ENCODE data around the gene DNAJC15.

DNAJC15 gene

DNA sequence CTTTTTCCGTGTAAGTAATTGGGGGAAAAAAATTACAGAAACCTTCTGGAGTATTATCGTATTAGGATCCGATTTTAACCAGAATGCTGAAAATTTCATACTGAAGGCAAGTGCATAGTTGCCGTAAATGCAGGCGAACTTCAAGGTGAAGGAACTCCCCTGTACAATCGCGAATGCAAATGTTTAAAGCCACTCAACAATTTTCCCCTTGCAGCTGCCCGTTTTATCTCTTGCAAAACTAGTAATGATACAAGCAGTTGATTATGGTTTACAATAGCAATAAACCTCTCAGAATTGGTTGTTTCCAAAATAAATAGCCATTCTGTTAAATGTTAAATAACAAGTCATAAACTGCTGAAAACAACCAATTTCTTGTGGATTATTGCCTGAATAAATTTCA lies 105.7 kb downstream of the DNAJC15 start:
- no peak for DNase-seq

DNA sequence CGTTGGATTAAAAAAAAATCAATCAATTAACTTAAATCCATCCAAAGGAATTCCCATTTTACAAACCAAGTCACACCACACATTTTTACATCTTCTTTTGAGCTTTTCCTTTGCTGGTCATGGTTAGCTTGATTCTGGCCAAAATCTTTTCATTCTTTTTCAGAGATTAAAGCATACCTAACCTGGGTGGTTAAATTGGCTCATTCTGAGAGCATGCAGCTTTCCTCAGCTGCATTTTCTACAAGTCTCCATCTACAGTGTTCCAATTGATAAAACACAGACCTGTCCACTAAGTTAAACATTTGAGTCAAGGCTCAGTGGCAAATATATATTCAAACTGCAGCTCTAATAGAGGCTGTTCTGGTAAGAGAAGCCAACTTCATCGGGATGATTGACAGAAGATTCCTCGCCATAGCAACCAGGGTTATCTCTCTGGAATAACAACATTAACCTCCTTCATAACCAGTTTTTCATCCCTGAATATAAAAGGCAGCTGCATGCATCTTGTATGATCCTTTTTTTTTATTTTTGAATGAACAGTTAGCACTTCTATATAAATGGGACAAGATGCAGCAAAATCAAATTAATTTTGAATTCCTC lies 106.2 kb downstream of the DNAJC15 start:
- DNase-seq: no peak

DNA sequence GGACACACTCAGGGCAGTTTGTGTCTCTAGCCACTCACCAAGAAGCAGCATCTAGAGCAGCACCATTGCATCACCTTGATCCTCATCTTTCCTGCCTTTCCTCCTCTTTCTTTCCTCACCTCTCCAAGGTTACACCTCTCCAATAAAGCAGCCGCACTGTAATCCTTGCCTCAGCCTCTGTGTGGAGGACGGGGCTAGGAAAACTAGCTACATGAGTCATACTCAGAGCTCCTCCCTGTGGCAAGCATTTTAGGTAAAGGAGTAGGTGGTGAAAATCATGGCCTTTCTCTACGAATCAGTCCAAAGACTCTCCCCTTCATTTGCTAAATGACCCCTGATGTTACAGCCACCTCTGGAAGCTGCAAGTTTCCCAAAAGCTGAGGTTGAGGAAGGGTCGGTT lies 108.9 kb downstream of the DNAJC15 start:
- no peak for DNase-seq

DNA sequence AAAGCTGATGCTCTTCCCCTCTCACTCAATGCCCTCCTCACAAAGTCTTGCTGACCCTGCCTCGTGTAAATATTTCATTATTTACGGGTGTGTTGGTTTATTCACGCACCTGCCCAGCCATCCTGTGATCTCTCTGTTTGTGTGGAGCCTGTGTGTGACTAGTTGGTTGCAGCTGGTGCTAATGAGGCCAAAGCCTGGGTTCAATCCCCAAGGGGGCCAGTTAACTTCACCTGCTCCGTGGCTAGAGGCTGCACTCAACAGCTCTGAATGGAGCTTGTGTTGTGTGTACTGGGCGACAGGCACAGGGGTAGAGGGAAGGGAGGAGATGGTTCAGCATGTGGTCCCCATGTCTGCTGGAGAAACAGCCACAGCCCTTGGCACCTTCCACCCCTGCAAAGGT lies 109.5 kb downstream of the DNAJC15 start:
- no peak for DNase-seq

DNA sequence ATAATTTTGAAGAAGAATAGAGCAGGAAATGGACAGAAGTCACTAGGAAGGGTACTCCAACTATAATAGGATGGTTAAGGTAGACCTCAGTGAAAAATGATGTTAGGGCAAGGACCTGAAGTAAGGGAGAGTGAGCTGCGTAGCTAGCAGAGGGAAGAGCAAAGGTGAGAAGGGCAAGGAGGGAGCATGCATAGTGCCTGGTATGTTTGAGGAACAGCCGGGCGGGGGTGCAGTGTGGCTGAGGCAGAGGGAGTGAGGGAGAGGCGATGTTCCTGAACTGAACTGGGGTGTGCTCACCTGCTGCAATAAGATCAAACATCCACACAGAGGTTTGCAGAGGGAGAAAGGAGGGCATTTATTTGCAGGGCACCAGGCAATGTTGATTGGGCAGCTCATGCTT lies 110.4 kb downstream of the DNAJC15 start:
- no peak for DNase-seq

DNA sequence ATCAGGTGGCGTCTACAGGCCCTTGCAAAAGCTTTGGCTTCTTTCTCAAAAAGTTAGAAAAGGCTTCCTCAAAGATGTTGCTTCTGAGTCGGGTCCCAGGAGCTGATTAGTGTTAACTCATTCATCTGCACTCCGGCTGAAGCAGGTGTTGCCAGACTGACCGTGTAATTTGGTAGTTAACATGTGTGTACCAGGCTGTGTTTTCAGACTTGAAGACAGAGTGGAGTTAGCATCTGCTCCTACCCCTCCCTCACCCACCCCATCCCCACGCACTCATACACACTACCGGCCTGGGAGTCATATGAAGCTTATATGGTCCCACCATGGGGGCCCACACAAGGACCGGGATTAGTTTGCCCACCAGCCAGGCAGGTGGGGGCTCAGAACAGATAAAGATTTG lies 111.5 kb downstream of the DNAJC15 start:
- DNase-seq: no peak

DNA sequence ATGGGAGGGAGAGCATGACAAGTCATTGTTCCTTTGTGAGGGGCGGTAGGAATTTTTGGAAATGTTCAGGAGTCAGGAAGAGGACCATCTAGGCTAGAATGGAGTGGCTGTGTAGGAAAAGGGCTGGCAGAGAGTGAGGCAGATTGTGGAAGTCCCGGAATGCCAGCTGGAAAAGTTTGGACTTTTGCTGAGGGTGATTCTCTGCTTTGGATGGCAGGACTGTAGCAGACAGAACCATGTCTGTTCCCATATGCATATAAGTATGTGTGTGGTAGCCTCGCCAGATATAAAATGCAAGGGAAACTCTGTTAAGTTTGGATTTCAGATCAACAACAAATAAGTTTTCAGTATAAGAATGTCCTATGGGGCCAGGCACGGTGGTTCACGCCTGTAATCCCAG lies 112.1 kb downstream of the DNAJC15 start:
- DNase-seq: no peak

DNA sequence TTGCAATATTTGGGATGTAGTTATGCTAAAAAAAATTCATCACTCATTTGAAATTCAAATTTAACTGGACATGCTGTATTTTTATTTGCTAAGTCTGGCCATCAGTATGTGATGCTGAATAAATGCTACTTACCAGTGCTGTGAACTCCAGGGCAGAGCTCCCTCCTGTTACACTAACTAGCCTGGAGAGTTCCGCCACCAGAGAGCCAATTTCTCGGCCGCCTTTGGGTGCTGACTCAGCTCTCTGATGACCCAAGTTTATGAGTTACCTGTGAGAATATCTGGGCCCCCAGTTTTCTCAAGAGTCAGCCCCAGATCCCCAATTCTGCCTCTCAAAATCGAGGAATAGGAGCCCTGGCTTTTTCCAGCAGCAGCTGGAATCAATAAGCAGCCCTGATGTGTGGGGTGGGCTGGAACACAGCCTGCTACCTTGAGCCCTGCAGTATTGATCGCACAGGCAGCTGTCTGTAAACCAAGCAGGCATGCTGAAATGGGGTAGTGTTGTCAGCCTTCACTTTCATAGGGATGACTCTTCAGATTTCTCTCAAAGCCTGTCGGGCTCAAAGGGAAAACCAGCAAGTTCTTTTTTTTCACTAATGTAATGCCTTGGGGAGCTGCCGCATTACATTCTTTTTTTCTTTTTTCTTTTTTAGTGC lies 113.7 kb downstream of the DNAJC15 start:
- no peak for DNase-seq

DNA sequence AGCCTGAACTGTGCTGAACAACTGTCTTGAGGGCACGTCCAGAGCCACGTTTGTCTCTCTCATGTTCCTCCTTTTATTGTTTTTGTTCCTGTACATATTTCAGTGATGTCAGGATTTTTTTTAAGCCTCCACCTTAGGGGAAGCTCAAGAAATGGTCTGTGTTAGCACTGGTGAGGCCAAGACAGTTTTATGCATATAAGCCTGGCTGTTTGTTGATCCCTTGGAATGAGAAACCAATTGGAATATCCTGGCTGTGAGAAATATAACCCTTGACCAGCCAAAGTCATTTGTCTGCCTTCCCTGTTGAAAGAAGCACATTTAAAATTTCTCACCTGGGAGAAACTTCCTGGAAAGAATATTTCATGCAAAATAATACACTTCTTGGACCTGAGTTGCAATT lies 115.8 kb downstream of the DNAJC15 start:
- DNase-seq: no peak

DNA sequence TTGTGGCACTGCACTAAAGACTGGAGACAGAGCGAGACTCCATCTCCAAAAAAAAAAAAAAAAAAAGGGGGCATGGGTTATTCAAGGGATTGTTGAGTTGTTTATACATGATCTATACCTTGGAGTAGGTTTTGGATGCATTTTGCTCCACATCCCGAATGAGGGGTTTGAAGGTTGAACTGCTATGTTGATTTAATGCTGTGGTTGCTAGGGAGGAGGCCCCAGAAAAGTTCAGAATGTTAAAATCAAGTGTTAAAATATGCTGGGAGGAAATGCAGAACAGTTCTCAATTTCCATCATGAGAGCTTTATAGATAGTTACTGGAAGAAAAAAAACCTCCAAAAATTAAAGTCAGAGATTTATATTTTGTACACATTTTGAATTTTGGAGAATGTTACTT lies 116.5 kb downstream of the DNAJC15 start:
- no peak for DNase-seq

DNA sequence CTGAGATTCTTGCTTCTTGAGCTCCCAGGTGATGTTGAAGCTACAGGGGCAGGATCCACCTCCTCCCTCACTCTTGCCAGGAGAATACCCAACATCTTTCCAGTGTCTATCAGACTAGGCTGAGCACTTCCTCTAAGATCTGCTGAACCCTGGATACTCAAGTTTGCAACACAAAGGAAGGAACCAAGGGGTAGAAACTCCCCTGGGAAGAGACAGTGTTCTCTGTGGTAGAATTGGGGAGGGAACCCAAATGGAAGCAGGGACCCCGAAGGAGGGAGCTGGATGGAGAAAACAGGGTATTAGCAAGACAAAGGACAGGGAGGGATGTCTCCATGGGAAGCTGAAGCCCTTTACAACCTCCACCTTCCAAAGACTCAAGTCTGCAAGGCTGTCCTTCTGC lies 117.6 kb downstream of the DNAJC15 start:
- DNase-seq: no peak

DNA sequence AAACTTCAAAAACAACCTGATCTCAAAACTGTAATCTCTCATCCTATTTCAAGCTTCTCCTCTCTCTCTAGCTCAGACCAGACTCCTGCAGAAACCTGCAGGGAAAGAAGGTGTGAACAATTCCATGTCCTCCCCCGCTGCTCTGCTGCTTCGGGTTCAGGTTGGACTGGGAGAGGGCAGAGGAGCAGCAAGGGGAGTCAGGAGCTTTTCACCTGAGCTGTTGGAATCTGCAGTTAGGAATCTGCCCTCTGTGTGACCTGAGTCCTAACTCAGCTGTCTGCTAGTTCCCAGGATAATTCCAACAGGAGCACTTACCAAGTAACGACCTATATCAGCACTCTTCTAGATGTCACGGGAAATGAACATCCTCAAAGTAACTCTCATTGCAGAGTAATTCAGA lies 118.3 kb downstream of the DNAJC15 start:
- no peak for DNase-seq

DNA sequence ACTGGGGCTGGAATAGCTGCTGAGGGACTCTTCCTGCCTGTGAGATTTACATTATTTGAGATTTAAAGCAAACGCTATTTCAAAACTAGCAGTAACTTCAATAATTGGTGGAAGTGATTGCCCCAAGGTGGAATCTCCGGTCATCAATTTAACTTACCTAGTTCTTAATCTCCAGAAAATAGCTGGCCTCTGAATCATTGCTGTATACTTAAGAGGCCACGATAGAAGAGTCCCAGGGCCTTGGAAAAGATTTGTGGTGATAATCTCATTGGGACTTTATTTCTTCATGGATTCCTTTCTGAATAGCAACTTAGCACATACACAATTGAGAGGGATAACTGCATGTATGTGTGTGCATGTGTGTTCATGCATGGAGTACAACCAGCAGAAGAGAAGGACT lies 120.2 kb downstream of the DNAJC15 start:
- no peak for DNase-seq

DNA sequence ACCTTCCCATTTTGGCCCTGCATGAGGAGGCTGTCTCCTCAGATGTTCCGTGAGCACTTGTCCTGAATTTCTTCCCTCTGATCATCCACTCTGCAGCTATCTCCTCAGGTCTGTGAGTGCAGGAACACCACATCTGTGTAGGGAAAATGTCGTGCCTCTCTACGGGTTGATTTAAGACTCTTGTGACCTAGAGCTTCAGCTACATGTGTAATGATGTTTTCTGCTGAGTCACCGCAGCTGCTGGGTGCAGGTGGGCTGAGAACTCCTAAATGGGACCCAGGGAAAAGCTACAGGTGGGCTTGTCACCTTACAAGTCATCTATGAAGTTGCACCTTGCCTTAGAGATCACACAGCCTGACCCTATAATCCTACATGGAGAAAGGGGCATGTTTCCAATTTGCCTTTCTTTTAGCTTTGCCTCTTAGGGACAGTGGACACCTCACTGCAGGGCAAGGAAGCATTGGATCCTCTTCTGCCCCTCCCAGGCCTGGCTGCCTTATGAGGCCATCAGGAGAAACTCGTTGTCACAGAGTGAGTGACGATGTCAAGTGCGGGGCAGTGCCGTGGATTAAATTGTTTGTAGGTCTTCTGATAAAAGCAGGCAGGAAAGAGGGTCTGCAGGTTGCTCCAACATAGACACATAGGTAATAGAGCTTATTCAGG lies 122.3 kb downstream of the DNAJC15 start:
- no peak for DNase-seq

DNA sequence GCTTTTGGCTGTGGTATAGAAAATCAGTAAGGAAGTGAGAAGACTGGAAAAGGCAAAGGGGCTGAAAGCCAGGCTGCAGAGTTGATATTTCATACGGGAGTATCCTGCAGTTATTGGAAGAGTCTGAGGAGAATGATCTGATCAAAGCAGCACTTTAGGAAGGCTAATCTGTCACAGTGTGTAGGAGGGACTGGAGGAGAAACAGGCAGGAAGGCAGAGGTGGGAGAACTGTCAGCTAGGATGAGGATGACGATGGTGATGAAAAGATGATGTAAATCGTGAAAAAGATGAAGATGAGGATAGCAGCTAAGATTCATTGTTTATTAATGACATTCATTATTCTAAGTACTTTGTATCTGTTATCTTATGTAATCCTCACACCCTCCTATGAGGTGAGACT lies 123.0 kb downstream of the DNAJC15 start:
- no peak for DNase-seq

DNA sequence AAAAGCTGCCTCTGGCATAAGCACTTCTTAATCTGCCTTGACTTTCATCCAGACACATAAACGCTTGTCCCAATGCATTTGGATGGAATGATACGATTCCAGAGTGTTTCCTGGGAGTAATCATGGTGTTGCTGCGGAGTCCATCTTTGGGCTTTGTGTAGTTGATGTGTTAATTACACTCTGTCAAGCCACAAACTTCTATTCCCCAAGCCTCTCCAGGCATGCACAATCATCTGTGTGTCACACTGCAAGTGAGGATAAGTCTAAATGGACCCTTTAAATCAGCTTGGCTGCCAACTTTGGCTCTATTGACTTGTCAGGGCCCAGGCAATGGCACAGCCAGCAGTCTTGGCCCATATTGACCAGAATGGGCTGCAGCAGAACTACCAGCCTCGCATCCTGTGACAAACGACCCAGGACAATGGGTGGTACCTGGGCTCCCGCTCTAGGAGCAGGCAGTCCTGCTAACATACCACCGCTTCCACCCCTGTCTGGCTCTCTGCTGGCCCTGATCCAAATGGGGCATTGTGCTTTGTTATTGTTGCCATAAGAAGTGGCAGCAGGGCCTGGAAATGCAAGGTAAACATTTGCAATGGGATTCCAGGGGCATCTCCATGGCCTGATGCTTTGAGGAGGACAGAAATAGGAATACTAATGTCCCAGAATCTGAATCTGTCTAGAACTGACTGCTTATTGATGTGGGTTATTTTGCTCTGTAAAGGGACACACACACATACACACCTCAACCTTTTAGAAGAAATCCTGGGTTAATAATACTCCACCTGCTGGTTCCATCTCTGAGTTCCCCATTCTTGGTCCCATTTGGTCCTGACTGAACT lies 127.2 kb downstream of the DNAJC15 start:
- DNase-seq: no peak

DNA sequence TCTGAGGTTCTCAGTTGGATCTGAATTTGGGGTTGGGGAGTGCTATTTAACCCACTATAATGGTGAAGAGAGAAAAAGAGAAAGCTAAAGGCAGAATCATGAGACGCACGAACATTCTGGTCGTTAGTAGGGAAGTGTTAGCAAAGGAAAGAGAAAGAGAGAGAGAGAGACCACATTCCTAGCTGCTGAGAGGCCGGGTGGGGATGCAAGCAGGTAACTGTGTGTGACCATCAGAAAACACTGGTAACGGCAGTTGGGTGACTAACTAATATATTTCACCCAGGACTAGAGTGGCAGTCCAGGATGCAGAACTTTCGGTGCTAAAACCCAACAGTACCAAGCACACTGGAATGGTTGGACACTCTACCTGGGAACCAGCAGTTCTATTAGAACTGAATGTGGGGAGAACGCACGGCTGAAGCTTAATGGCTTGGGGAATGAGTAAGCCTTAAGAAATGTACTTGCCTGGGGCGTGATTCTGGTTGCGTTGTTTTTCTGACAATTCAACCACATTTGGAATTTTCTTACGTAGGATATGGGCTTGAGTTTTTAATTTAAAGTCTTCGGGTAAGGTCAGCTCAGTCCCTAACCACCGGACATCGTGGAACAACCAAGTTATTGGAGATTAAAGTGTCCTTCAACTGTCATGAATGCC lies 130.2 kb downstream of the DNAJC15 start:
- DNase-seq: no peak

DNA sequence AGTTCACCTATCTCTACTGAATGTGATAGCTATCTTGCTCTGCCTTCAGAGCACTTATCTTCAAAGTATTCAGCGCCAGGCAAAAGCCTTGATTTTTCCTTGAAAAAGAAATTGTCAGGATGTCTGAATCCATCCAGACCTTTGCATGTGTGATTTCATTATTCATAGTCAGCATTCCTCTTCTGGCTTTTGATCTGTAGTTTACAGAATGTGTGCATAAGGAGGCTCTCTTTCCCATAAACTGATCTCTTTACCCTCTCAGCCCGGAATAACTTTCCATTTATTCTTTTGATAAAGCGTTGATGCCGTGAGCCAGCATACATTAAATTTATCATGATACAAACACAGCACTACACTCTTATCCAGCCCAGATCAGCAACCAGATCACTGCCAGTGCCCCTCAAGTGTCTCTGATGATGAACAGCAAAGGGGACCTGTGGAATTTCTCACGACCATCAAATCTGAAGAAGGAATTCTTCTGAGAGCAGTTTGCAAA lies 130.8 kb downstream of the DNAJC15 start:
- no peak for DNase-seq

DNA sequence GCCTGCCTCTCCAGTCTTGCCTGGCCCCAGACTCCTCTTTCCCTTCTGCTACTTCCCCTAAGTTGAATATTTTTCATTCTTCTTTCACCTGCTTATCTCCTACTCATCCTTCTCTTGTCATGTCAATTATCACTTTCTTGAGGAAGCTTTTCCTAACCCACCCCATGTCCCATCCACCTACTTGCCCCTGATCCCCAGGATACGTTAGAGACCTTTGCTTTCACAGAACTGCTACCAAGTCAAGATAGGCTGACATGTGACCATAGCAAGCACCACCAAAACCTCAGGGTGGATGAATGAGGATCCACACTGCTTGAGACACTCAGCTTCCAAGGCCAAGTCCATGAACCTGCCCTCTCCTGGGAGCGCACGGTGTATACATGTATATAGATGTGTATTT lies 131.5 kb downstream of the DNAJC15 start:
- no peak for DNase-seq

DNA sequence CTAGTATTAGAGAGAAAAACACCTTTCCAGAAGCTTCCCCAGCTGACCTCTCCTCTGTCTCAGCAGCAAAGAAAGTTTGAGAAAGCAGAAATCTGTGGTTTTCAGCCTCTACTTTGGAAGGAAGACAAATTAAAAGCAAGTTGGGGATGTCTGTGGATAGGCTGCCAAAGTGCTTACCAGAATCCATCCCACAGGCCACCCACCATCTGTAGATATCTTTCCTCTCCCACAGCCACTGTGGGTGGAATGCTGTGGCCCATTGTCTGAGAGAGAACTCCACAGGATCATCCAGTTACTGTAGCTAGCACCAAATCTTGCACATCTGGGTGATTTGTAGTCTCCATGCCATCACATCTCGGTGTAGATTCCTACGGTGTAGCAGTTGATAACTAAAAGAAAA lies 133.5 kb downstream of the DNAJC15 start:
- DNase-seq: no peak

DNA sequence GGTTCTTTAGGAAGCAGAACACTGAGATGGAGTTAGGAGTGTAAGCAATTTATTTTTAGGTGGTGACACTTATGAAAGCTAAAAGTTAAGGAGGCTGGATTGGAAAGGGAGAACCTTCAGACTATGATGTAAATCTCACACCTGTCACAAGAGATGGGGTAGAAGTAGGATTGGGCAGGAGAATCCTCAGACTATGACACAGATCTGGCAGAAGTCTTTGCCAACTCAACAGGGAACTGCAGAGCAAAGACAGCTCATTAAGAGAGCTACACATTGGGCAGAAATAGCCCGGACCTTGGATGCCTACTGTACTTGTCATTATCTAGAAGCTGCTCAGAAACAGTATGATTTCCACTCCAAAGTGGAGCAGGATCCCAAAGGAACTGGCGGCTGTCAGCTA lies 134.4 kb downstream of the DNAJC15 start:
- no peak for DNase-seq

DNA sequence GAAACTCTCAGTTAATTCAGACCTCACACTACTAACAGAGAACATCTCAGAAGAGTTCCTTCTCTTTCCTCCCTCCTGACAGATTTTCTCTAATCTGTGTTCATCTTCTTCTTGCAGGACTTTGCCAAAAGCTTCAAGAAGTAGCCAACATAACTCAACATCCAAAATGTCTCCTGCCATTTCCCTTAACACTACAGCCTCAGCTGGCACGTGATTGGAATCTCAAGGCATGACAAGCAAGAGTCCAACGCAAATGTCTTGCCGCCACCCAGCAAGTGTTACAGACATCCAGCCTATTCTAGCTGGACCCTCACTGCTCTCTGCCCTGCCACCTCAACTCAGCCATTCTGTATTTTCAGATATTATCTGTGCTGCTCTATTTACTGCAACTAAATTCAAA lies 135.1 kb downstream of the DNAJC15 start:
- no peak for DNase-seq

DNA sequence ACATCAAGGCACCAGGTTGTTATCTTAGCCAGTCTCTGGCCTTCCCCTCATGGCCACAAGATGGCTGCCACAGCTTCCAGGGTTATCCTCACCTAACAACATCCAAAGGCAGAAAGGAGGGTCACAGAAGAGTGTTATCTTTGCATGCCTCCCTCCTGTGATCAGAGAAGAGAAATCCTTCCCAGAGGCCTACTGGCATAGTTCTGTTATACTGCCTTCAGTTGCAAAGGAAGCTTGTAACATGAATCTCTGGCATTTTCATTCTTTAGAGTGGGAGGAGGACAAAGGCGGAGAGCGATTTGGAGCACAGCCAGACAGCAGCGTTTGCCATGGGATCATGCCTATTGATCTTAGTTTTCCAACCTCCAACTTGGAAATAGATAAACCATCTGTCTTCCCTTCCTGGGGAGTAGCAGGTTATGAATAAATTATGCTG lies 135.7 kb downstream of the DNAJC15 start:
- no peak for DNase-seq
